Central memory CD8-positive, alpha-beta T cell (primary cell): ENCODE measurements around the gene AMIGO3.

ENCODE experiments used
- ATAC-seq: fragments of 150-1000 bp; cut with Tn5 transposase; replicated peaks from 2 replicates; pipeline ENCODE4 v1.10.0; 2022; ENCODE audit warnings: mild to moderate bottlenecking, moderate FRiP score, moderate number of reproducible peaks; ENCODE audit not compliant: poor library complexity, severe bottlenecking; ENCODE audit errors: extremely low read depth
- DNase-seq, 2 donors: peaks; one replicate each; pipeline ENCODE4 v3.0.0; 2021; ENCODE audit warnings: low spot score in 2 of 2
- H3K27ac Mint-ChIP-seq: one replicate; pipeline ENCODE4 v1.8.0; 2022; ENCODE audit warnings: low read depth, mild to moderate bottlenecking, moderate library complexity, mixed read lengths
- H3K27me3 Mint-ChIP-seq: one replicate; pipeline ENCODE4 v1.8.0; 2022; ENCODE audit warnings: mixed read lengths
- H3K36me3 Mint-ChIP-seq: one replicate; pipeline ENCODE4 v1.8.0; 2022; ENCODE audit warnings: mild to moderate bottlenecking, moderate library complexity, mixed read lengths; ENCODE audit not compliant: insufficient read depth
- H3K4me1 Mint-ChIP-seq: one replicate; pipeline ENCODE4 v1.8.0; 2022; ENCODE audit warnings: mixed read lengths
- H3K4me3 Mint-ChIP-seq: one replicate; pipeline ENCODE4 v1.8.0; 2022; ENCODE audit warnings: mild to moderate bottlenecking, moderate library complexity, mixed read lengths
- H3K9me3 Mint-ChIP-seq: one replicate; pipeline ENCODE4 v1.8.0; 2022; ENCODE audit warnings: mixed read lengths

The AMIGO3 gene

DNA sequence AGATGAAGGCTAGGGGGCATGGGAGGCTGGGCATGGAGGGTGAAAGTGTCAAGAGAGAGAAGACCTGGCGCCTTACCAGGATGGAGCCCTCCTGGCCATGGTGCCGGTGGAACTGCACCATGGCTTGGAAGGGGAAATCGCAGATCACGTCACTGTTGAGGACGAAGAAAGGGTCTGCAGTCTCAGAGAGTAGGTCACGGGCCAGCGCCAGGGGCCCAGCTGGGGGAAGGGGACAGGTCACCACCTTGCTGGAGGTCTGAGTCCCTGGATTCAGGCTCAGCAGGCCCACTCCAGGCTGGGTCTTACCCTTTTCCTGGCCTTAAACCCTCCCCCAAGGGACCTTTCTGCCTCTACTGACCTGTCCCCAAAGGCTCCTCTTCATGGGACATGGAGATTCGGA is 3.4 kb upstream of the AMIGO3 start:
- no peak for DNase-seq
- Mint-ChIP-seq H3K36me3 (peaks cover 42% of the 10 kb centered on the region), H3K27ac (peak overlapping the region; percentile 96), H3K27me3 (no peaks in the 10 kb centered on the region), H3K4me1 (peaks cover 44% of the 10 kb centered on the region), H3K9me3 (no peaks in the 10 kb centered on the region), H3K4me3 (peak overlapping the region; percentile 86)
- no peak for ATAC-seq

DNA sequence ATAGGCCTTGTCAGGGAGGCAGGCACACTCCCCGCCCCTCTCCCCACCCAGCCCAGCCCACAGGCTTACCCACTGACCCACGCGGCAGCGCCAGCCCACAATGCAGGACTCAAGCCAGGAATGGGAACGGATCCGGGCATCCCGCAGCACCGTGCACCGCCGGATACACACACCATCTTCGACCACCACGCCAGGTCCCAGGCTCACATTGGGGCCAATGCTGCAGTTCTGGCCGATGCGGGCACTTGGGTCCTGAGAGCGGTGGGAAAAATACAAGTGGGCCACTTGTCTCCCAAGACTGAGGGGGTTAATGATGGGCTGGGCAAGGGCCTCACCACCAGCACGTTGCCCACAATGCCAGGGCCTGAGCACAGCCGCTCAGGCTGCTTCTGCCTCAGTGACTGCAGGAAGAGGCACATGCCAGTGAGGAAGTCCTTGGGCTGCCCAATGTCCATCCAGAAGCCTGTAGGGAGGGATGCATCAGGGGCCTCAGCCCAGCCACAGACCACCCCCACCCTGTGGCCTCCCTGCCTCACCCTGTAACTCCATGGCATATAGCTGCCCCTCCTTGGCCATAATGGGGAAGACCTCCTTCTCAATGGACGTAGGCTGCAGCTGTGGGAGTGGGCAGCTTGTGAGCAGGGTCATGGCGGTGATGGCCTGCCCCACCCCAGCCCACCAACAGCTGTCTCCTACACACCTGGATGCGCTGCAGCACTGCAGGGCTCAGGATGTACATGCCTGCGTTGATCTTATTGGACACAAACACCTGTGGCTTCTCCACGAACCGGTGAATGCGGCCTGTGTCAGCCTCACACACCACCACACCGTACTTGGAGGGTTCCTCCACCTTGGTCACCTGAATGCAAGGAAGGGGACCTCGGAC is 2.7 kb upstream of the AMIGO3 start:
- peak overlapping the region; percentile 86 for H3K4me3 Mint-ChIP-seq
- no peak for DNase-seq
- ATAC-seq = no peak
- H3K27me3 Mint-ChIP-seq = no peaks in the 10 kb centered on the region
- H3K4me1 Mint-ChIP-seq = peaks cover 44% of the 10 kb centered on the region
- no peaks in the 10 kb centered on the region for H3K9me3 Mint-ChIP-seq
- H3K36me3 Mint-ChIP-seq = peaks cover 39% of the 10 kb centered on the region
- H3K27ac Mint-ChIP-seq = peak overlapping the region; percentile 96

DNA sequence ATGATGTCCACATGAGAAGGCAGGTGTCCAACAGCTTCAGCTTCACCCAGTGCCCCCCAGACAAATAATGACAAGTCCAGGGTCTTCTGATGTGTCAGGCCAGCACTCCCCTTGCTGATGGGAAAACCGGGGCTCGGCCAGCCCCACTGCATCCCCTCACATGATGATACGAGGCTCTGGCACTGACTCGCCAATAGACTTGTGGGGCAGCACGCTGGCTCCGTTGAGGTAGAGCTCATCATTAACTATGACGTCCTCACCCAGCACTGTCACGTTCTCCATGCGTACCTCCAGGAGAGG is 2.1 kb upstream of the AMIGO3 start:
- H3K36me3 Mint-ChIP-seq = peaks cover 34% of the 10 kb centered on the region
- H3K4me1 Mint-ChIP-seq = peaks cover 44% of the 10 kb centered on the region
- peak overlapping the region; percentile 84 for H3K4me3 Mint-ChIP-seq
- H3K27me3 Mint-ChIP-seq = no peaks in the 10 kb centered on the region
- no peak overlapping the region for H3K27ac Mint-ChIP-seq
- no peak for ATAC-seq
- no peaks in the 10 kb centered on the region for H3K9me3 Mint-ChIP-seq
- no peak for DNase-seq

DNA sequence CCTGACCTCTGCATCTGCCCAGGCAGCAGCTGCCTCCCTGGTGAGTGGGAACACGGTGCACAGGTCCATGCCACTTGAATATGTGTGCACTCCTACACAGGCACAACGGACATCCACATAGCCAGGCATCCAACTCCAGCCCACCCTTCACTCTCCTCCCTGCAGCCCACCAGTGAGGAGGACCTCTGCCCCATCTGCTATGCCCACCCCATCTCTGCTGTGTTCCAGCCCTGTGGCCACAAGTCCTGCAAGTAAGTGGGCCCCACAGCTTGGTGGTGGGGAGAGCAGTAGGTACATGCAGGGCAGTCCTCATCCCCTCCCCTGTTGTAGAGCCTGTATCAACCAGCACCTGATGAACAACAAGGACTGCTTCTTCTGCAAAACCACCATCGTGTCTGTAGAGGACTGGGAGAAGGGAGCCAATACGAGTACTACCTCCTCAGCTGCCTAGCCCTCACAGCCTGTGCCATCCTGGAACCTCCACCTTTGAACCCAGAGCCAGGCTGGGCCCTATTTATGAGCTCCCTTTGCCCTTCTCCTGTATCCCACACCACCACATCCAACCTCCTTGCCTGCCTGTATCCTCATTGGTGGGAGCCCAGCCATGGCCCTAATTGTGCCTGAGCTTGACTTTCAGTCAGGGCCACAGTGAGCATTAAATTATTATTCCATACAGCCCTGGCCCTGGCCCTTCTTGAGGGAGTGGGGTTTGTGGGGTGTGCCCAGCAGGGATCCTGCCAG is 1.5 kb upstream of the AMIGO3 start:
- Mint-ChIP-seq H3K36me3 (peaks cover 34% of the 10 kb centered on the region), H3K27ac (no peak overlapping the region), H3K4me1 (peaks cover 44% of the 10 kb centered on the region), H3K4me3 (peak overlapping the region; percentile 84), H3K27me3 (no peaks in the 10 kb centered on the region), H3K9me3 (no peaks in the 10 kb centered on the region)
- DNase-seq = no peak
- ATAC-seq = no peak

DNA sequence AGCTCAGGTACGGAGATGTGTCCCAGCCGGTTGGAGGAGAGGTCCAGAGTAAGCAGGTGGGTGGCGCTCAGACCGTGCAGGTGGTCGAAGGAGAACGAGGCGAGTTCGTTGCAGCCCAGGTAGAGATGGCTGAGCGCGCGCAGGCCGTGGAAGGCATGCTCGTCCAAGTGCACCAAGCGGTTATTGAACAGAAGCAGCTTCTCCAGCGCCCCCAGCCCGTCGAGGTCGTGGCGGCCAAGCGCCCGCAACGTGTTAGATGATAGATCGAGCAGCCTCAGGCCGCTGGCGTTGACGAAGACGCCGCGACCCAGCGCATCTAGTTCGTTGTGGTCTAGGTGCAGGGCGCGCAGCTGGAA is 648 bp downstream of the AMIGO3 start:
- ATAC-seq = no peak
- Mint-ChIP-seq H3K9me3 (no peaks in the 10 kb centered on the region), H3K36me3 (peaks cover 25% of the 10 kb centered on the region), H3K27me3 (no peaks in the 10 kb centered on the region), H3K27ac (peak overlapping the region; percentile 86), H3K4me1 (peaks cover 34% of the 10 kb centered on the region), H3K4me3 (peak overlapping the region; percentile 84)
- no peak for DNase-seq

DNA sequence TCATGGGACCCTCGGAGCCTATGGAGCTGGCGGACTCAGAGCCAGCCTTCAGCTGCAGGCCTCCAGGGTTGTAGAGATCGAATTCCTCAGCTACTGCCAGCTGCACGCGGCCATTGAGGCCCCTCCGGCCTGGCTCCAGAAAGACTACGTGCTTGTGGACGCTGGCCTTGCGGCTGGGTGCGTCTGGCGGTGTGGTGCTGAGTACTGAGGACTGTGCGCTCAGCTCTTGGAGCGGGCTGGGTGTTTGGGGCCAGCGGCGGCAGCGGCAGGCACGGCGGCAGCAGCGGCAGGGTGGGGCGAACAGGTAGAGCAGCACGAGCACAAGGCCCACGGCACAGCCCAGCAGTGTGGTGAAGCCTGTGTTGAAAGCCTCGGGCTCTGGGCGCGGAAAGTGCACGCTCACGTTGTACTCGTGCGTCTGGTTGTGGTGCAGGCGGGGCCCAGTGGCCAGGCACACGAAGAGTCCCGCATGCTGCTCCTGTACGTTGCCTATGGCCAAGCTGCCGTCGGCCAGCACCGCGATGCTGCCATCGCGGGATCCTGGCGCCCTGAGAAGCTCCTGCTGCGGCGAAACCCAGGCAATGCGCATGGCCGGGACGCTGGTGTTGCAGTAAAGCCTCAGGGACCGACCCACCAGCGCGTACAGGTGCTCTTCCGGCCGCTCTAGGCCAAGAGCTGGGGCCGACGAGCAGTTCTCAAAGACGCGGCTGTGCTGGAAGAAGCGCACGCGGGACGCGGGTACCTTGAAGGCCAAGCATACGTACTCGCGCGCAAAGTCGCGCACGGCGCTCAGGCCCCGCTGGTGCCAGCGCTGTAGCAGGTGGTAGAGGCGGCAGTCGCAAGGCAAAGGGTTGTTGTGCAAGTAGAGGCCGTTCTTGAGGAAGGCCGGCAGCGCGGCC is 1.3 kb downstream of the AMIGO3 start:
- Mint-ChIP-seq H3K9me3 (no peaks in the 10 kb centered on the region), H3K36me3 (peaks cover 21% of the 10 kb centered on the region)

DNA sequence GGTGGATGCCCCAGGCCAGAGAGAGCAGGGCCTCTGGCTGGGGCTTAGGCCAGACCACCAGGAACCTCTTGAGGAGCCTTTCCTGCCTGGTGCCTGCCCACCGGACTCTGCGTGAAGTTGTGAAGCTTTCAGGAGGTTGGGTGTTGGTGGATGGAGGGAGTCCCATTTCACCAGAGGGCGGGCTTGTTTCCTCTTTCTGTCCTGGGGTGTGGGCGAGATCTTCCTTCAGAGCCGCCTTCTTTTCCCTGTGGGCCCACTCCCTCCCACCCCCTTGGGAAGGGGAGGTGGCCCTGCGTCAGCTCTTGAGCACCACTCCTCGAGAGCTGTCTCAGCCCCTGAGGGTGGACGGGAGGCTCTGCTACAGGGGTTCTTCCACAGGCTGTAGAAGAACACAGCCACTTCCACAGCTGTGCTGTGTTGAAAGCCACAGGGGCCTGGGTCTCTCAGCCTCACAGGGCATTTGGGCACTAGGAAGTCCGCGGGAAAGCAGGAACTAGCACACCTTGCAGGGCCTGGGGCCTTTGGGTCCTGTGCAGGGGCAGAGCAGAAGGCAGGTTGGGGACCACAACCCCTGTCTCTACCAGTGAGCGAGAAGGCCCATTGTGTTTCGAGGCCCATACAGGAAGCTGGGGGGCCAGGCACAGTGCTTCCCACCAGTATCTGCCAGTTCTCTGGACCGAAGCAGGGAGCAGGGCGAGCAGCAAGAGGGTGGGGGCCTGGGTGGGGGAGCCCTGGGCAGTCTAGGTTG is 2.1 kb downstream of the AMIGO3 start:
- Mint-ChIP-seq H3K9me3 (no peaks in the 10 kb centered on the region), H3K36me3 (peaks cover 21% of the 10 kb centered on the region), H3K4me3 (peak overlapping the region; percentile 31), H3K27ac (no peak overlapping the region), H3K4me1 (peaks cover 24% of the 10 kb centered on the region), H3K27me3 (no peaks in the 10 kb centered on the region)
- ATAC-seq = no peak
- DNase-seq = no peak

More for the DNA sequence above, 1.3 kb downstream of the AMIGO3 start:
- Mint-ChIP-seq H3K4me3 (peak overlapping the region; percentile 84), H3K27ac (peak overlapping the region; percentile 75), H3K4me1 (peaks cover 33% of the 10 kb centered on the region), H3K27me3 (no peaks in the 10 kb centered on the region)
- DNase-seq = no peak
- no peak for ATAC-seq

DNA sequence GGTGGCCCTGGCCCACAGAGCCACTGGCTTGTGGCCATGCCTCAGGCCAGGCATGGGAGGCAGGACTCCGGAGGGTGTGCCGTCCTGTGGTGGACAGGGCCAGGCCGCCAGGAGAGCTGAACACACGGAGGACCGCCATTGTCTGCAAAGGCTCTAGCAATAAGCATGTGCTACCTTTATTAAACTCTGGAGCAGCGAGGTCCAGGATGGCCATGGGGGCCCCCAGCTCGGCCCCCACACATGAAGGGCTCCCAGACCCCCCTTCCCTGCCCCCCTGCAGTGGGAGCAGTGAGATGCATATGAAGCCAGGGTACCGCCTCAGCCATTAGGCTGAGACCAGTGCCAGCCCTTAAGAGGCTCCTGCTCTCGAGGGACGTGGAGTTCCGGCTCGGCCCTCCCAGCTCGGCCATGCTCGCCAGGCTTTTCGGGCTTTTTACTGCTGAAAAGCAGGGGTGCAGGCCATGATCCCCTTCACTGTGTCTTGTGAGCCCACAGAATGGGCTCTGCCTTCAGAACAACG is 2.7 kb downstream of the AMIGO3 start:
- DNase-seq (no peak), ATAC-seq (no peak)
- Mint-ChIP-seq H3K9me3 (no peaks in the 10 kb centered on the region), H3K36me3 (peaks cover 18% of the 10 kb centered on the region), H3K27me3 (no peaks in the 10 kb centered on the region), H3K27ac (no peak overlapping the region), H3K4me3 (no peak overlapping the region), H3K4me1 (peaks cover 24% of the 10 kb centered on the region)

DNA sequence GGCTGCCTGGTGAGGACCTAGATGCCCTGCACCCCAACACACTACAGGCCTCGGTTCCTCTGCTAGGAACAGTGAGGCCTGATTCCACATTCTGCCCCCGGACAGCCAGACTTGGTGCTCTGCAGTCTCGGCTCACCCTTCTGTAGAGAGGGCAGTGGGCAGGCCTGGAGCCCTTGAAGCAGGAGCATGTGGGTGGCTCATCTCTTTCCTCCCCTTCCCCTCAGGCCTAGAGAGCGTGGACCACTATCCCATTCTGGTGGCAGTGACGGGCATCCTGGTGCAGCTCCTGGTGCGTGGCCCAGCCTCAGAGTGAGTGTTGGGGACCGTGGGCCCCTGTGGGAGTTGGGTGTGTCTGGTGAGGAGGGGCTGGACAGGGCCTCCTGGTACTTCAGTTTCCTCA is 3.3 kb downstream of the AMIGO3 start:
- no peak overlapping the region for H3K4me3 Mint-ChIP-seq
- no peak overlapping the region for H3K27ac Mint-ChIP-seq
- H3K36me3 Mint-ChIP-seq = peaks cover 18% of the 10 kb centered on the region
- H3K4me1 Mint-ChIP-seq = peaks cover 24% of the 10 kb centered on the region
- H3K27me3 Mint-ChIP-seq = no peaks in the 10 kb centered on the region
- H3K9me3 Mint-ChIP-seq = no peaks in the 10 kb centered on the region
- no peak for DNase-seq
- no peak for ATAC-seq

DNA sequence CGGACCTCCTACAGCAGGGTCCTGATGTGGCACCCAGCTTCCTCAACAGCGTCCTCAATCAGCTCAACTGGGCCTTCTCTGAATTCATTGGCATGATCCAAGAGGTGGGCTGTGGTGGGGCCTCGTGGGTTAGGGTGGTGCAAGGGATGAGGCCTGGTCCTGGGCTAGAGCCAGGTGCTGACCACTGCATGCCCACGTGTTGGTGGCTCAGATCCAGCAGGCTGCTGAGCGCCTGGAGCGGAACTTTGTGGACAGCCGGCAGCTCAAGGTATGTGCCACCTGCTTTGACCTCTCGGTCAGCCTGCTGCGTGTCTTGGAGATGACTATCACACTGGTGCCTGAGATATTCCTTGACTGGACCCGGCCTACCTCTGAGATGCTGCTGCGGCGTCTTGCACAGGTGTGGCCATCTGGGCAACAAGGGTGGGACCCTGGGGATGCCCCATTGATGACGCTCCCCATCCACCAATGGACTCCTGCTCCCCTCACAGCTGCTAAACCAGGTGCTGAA is 3.8 kb downstream of the AMIGO3 start:
- H3K9me3 Mint-ChIP-seq = no peaks in the 10 kb centered on the region
- peaks cover 14% of the 10 kb centered on the region for H3K36me3 Mint-ChIP-seq
- H3K4me1 Mint-ChIP-seq = peaks cover 20% of the 10 kb centered on the region
- no peak overlapping the region for H3K27ac Mint-ChIP-seq
- H3K27me3 Mint-ChIP-seq = no peaks in the 10 kb centered on the region
- ATAC-seq (no peak), DNase-seq (no peak)
- H3K4me3 Mint-ChIP-seq = no peak overlapping the region

DNA sequence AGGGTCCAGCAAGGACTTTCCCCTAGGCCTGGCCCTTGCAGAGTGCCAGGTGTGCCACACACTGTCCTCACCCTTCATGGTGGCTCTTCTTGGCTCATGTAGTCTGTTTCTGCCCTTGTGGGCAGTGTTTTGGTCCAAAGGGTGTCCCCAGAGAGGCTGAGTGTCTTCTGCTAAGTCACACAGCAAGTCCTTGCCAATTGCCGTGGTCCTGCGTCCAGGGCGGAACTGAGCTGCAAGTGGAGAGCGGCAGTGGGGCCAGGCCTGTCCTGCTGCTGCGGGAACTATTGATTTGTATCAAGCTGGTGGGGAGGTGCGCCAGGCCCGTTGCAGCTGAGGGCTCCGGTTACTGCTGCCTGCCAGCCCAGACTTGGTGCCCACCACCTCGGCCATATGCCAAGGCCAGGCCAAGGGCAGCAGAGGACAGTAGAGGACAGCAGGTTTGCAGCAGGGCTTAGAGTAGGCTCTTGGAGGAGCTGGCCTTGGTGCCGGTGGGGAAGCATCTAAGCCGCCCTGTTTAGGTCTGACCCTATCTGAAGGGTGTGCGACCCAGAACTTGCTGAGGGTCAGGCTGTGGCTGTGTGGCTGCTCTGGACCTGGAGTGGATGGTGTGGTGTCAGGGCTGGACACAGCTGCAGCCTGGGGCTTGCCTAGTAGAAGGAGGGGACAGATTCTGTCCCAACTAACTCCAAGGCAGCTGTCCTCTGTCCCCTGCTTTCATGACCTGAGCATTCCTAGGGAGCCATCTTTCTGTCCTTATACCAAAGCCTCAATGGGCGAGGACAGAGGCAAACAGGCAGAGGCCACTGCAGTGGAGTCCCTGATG is 4.5 kb downstream of the AMIGO3 start:
- peaks cover 11% of the 10 kb centered on the region for H3K36me3 Mint-ChIP-seq
- DNase-seq (no peak), ATAC-seq (no peak)
- no peak overlapping the region for H3K27ac Mint-ChIP-seq
- peaks cover 16% of the 10 kb centered on the region for H3K4me1 Mint-ChIP-seq
- no peak overlapping the region for H3K4me3 Mint-ChIP-seq
- H3K9me3 Mint-ChIP-seq = no peaks in the 10 kb centered on the region
- H3K27me3 Mint-ChIP-seq = no peaks in the 10 kb centered on the region
